ENCODE results near the gene LIN54. TPM values are rescaled to one million over a fixed set of nuclear protein-coding genes. Genes with fewer than 3 reads are reported as not detected.

The LIN54 gene
- total and polyA plus RNA-seq, 4 donors: 2.0 to 17.1 (median 5.2) TPM

DNA sequence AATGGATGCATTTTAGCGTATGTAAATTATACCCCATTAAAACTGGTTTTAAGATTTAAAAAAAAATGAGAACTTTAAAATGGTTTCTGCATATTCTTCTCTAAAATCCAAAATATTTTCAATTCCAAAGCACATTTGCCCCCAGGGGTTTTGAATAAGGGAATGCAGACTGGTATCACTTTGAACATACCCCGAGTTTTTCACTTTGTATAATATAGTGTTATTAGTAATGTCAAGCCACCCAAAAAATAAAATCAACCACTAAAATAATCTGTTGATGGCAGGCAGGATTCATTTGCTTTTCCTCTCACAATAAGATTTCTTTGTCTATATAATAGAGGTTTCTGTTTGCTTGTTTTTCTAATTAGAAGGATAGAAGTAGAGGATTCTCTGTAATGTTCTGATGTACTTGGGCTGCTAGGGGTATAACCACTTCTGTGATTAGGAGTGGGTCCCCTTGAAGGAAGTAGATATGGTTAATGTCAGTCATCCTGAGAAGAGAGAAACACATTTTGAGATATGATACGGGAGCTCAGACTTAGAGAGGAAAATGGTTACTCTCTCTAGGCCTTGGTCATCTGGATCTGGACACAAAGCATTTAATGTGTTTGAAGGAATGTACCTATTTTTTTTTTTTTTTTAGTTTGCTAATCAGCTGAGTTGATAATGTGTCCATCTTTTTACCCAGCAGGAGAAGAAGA, 9.3 kb upstream of the LIN54 start:
- H3K4me3 ChIP-seq (ENCODE audit: low read depth in 1 of 3, low read length in 3 of 3): no peak overlapping the region
- no peaks in the 10 kb centered on the region for H3K27me3 ChIP-seq (ENCODE audit: control insufficient read depth in 4 of 4, insufficient read depth in 4 of 4, low read length in 3 of 4)
- TF ChIP-seq GABPA (IDR thresholded peaks at IDR 0.05 in 1 of 2, conservative IDR thresholded peaks at IDR 0.05 in 1 of 2) (no peak), FOXA2 (IDR thresholded peaks at IDR 0.05) (no peak), NR2F2 (IDR thresholded peaks at IDR 0.05) (no peak), EGR1 (IDR thresholded peaks at IDR 0.05; ENCODE audit: low read depth in 2 of 2) (no peak), FOXA1 (IDR thresholded peaks at IDR 0.05) (no peak), CTCF (IDR thresholded peaks at IDR 0.05; ENCODE audit: low read depth, low read length, missing input control) (no peak), RAD21 (IDR thresholded peaks at IDR 0.05) (no peak), TAF1 (conservative IDR thresholded peaks at IDR 0.05) (no peak), MAX (IDR thresholded peaks at IDR 0.05) (no peak), JUND (IDR thresholded peaks at IDR 0.05) (no peak), YY1 (IDR thresholded peaks at IDR 0.05) (no peak), REST (IDR thresholded peaks at IDR 0.05) (no peak), HNF4G (IDR thresholded peaks at IDR 0.05) (no peak)
- TF ChIP-seq, protein P1, sequence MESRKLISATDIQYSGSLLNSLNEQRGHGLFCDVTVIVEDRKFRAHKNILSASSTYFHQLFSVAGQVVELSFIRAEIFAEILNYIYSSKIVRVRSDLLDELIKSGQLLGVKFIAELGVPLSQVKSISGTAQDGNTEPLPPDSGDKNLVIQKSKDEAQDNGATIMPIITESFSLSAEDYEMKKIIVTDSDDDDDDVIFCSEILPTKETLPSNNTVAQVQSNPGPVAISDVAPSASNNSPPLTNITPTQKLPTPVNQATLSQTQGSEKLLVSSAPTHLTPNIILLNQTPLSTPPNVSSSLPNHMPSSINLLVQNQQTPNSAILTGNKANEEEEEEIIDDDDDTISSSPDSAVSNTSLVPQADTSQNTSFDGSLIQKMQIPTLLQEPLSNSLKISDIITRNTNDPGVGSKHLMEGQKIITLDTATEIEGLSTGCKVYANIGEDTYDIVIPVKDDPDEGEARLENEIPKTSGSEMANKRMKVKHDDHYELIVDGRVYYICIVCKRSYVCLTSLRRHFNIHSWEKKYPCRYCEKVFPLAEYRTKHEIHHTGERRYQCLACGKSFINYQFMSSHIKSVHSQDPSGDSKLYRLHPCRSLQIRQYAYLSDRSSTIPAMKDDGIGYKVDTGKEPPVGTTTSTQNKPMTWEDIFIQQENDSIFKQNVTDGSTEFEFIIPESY (IDR thresholded peaks at IDR 0.05): no peak
- H3K9me3 ChIP-seq (ENCODE audit: control insufficient read depth in 4 of 4, low read length in 3 of 4): peaks cover 0 to 4% (median 0%) of the 10 kb centered on the region in 4 donors
- no peaks in the 10 kb centered on the region for H3K4me1 ChIP-seq (ENCODE audit: control insufficient read depth in 4 of 4, insufficient read depth in 4 of 4, low read length in 3 of 4)
- H3K36me3 ChIP-seq (ENCODE audit: control insufficient read depth in 4 of 4, insufficient read depth in 3 of 4, low read depth in 1 of 4, low read length in 3 of 4): no peaks in the 10 kb centered on the region
- no peak overlapping the region for H3K27ac ChIP-seq (ENCODE audit: low read depth in 1 of 2, low read length in 2 of 2)
- 85% methylated on average over 3 of the region's 3 CpGs for WGBS
- no peak overlapping the region for H3K9ac ChIP-seq (ENCODE audit: low read depth in 1 of 2, low read length in 2 of 2)
- no peak for DNase-seq (ENCODE audit: low spot score)

DNA sequence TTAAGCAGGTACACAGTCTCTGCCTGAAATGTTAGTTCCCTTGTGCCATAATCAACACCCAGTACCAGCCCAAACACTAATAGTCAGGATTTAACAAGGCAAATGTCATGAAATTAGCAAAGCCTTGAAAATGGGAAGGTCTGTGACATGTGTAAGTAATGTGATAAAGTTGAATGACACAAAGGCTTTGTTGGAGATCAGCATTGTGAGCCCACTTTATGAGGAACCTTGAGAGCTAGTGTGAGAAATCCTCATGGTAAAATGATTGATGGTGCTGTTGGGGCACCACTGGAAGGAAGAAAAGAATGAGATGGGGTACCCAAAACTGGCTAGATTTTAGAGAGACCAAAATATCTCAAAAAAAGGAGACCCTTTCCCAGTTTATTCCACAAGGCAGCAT, 3.3 kb upstream of the LIN54 start:
- H3K27ac ChIP-seq (ENCODE audit: low read depth in 1 of 2, low read length in 2 of 2): no peak overlapping the region
- no peaks in the 10 kb centered on the region for H3K9me3 ChIP-seq (ENCODE audit: control insufficient read depth in 4 of 4, low read length in 3 of 4)
- no peaks in the 10 kb centered on the region for H3K27me3 ChIP-seq (ENCODE audit: control insufficient read depth in 4 of 4, insufficient read depth in 4 of 4, low read length in 3 of 4)
- peaks cover 2 to 33% (median 26%) of the 10 kb centered on the region in 4 donors for H3K4me1 ChIP-seq (ENCODE audit: control insufficient read depth in 4 of 4, insufficient read depth in 4 of 4, low read length in 3 of 4)
- peak overlapping the region in 1 of 2 donors; percentile 94 for H3K9ac ChIP-seq (ENCODE audit: low read depth in 1 of 2, low read length in 2 of 2)
- peak overlapping the region in 2 of 3 donors; percentile 45 to 92 for H3K4me3 ChIP-seq (ENCODE audit: low read depth in 1 of 3, low read length in 3 of 3)
- DNase-seq (ENCODE audit: low spot score): no peak
- TF ChIP-seq ATF3 (IDR thresholded peaks at IDR 0.05): no peak
- TF ChIP-seq RAD21 (IDR thresholded peaks at IDR 0.05): no peak
- TF ChIP-seq FOXA2 (IDR thresholded peaks at IDR 0.05): no peak
- H3K36me3 ChIP-seq (ENCODE audit: control insufficient read depth in 4 of 4, insufficient read depth in 3 of 4, low read depth in 1 of 4, low read length in 3 of 4): no peaks in the 10 kb centered on the region
